Endothelial cell of umbilical vein (primary cell): Measurements from ENCODE around the gene ADAMTSL3. TPM values are rescaled to one million over a fixed set of nuclear protein-coding genes. Genes with fewer than 3 reads are reported as not detected.

Source experiments
- BruUV-seq: library from RNA; stranded (reverse); fragments of 400-500 nt; replicated peaks from 2 replicates; lab custom pipeline; 2021; lab: Mats Ljungman, UMichigan
- CTCF ChIA-PET: fragments of 300-600, 350-600 bp; sonication (Branson Sonifier 250); formaldehyde crosslinking; loops from one replicate; lab custom pipeline; 2021; ENCODE audit warnings: antibody characterized with exemption, inconsistent platforms; lab: Charles Lee
- POLR2A ChIA-PET: fragments of 300-600, 350-600 bp; sonication (Branson Sonifier 250); formaldehyde crosslinking; loops from one replicate; lab custom pipeline; 2021; ENCODE audit warnings: antibody characterized with exemption, inconsistent platforms; lab: Charles Lee
- DNase-seq: peaks from one replicate; pipeline ENCODE4 v3.0.0-alpha.2; 2011; ENCODE audit warnings: low read depth, low spot score
- FAIRE-seq: peaks from 2 replicates; lab custom pipeline; 2011; peaks lifted over from hg19 to GRCh38; lab: Jason Lieb, UNC
- H2AFZ ChIP-seq: 2 replicates; pipeline ENCODE4 v1.6.0; 2012; ENCODE audit warnings: low read depth, low read length, control low read depth, inconsistent platforms
- H3K27ac ChIP-seq: 2 replicates; pipeline ENCODE4 v1.5.1; 2011; ENCODE audit warnings: low read depth, mild to moderate bottlenecking, control low read depth, low read length, moderate library complexity; ENCODE audit not compliant: insufficient read depth
- H3K27me3 ChIP-seq, 2 experiments: 2 replicates each; pipeline versions ENCODE4 v1.6.0 to v1.6.1; 2011; ENCODE audit warnings: low read length in 2 of 2, mixed read lengths in 1 of 2; ENCODE audit not compliant: control insufficient read depth in 2 of 2, insufficient read depth in 2 of 2
- H3K36me3 ChIP-seq, 2 experiments: 2 replicates in 1 of 2; 3 replicates in 1 of 2; pipeline ENCODE4 v1.5.1; 2011; ENCODE audit warnings: low read length in 2 of 2, mild to moderate bottlenecking in 1 of 2, moderate library complexity in 1 of 2; ENCODE audit not compliant: control insufficient read depth in 2 of 2, insufficient read depth in 2 of 2; ENCODE audit errors: extremely low read depth in 1 of 2
- H3K4me1 ChIP-seq: 3 replicates; pipeline ENCODE4 v1.5.1; 2011; ENCODE audit warnings: mild to moderate bottlenecking, low read length; ENCODE audit not compliant: control insufficient read depth, insufficient read depth; ENCODE audit errors: extremely low read depth
- H3K4me2 ChIP-seq: 2 replicates; pipeline ENCODE4 v1.6.1; 2011; ENCODE audit warnings: low read length, control low read depth, mixed read lengths; ENCODE audit not compliant: insufficient read depth
- H3K4me3 ChIP-seq, 3 experiments: fragments of 200-600 bp in 1 of 3; sonication (generic), shearing (Covaris generic) in 1 of 3; replicated peaks in 1 of 3; 2 replicates each; pipeline ENCODE4 v1.5.1; 2011 to 2016; ENCODE audit warnings: control low read depth in 3 of 3, low read length in 3 of 3, mild to moderate bottlenecking in 2 of 3, inconsistent platforms in 1 of 3, low read depth in 1 of 3, moderate library complexity in 1 of 3; ENCODE audit not compliant: insufficient read depth in 1 of 3
- H3K79me2 ChIP-seq: 2 replicates; pipeline ENCODE4 v1.6.0; 2012; ENCODE audit warnings: low read length, inconsistent platforms; ENCODE audit not compliant: control insufficient read depth, insufficient read depth
- H3K9ac ChIP-seq: replicated peaks from 2 replicates; pipeline ENCODE3; 2011; ENCODE audit warnings: low read length, control low read depth; ENCODE audit not compliant: insufficient read depth; ENCODE audit errors: extremely low read depth
- H3K9me1 ChIP-seq: replicated peaks from 3 replicates; pipeline ENCODE4 v1.6.0; 2011; ENCODE audit warnings: mild to moderate bottlenecking, low read length; ENCODE audit not compliant: control insufficient read depth, insufficient read depth; ENCODE audit errors: extremely low read depth
- H3K9me3 ChIP-seq: replicated peaks from 2 replicates; pipeline ENCODE4 v1.5.1; 2012; ENCODE audit warnings: low read length, inconsistent platforms; ENCODE audit not compliant: control insufficient read depth, insufficient read depth
- H4K20me1 ChIP-seq: replicated peaks from 2 replicates; pipeline ENCODE3; 2011; ENCODE audit warnings: mild to moderate bottlenecking, low read length; ENCODE audit not compliant: control insufficient read depth, insufficient read depth; ENCODE audit errors: extremely low read depth
- EZH2 ChIP-seq: IDR thresholded peaks from 2 replicates; pipeline ENCODE4 v1.6.1; 2012; ENCODE audit warnings: borderline replicate concordance, low read depth, mild to moderate bottlenecking, moderate library complexity, low read length, inconsistent platforms; ENCODE audit not compliant: severe bottlenecking
- FOS ChIP-seq: IDR thresholded peaks from 2 replicates; pipeline ENCODE4 v1.6.1; 2011; ENCODE audit warnings: mild to moderate bottlenecking, low read length, moderate library complexity, borderline replicate concordance; ENCODE audit not compliant: insufficient read depth
- GATA2 ChIP-seq: IDR thresholded peaks from 2 replicates; pipeline ENCODE4 v1.7.0; 2011; ENCODE audit warnings: low read depth, mild to moderate bottlenecking, moderate library complexity, mixed read lengths, low read length; ENCODE audit not compliant: insufficient read length, insufficient read depth
- JUN ChIP-seq: IDR thresholded peaks from 2 replicates; pipeline ENCODE4 v1.6.1; 2011; ENCODE audit warnings: borderline replicate concordance, low read depth; ENCODE audit not compliant: insufficient read length, insufficient read depth
- MAX ChIP-seq: IDR thresholded peaks from 2 replicates; pipeline ENCODE4 v1.6.1; 2011; ENCODE audit not compliant: insufficient read depth, insufficient read length
- MYC ChIP-seq: IDR thresholded peaks from one replicate; pipeline ENCODE4 v1.6.1; 2011; ENCODE audit warnings: mild to moderate bottlenecking, low read depth, low read length
- POLR2A ChIP-seq: IDR thresholded peaks from 2 replicates; pipeline ENCODE4 v1.6.1; 2012; ENCODE audit warnings: low read depth, mild to moderate bottlenecking, control low read depth, low read length
- POLR2AphosphoS5 ChIP-seq: IDR thresholded peaks from 2 replicates; pipeline ENCODE4 v1.6.1; 2012; ENCODE audit warnings: low read depth, mild to moderate bottlenecking, control low read depth, low read length, moderate library complexity; ENCODE audit not compliant: insufficient read depth
- dilution Hi-C: fragments of 300-500 bp; cut with MboI; formaldehyde crosslinking; loops from one replicate; pipeline ENCODE4 v1.15.0; 2019; ENCODE audit warnings: low sequenced_read_pairs; ENCODE audit not compliant: extremely low pct_ligation_motif_present
- intact Hi-C: fragments of 100-400 bp; cut with micrococcal nuclease; formaldehyde crosslinking; loops from one replicate; pipeline ENCODE4 v1.10.0; 2022
- polyA plus RNA-seq, 4 experiments: library from polyadenylated mRNA; depleted of rRNA in 3 of 4; stranded (reverse) in 3 of 4; unstranded in 1 of 4; fragments of >200 nt; gene quantifications; 2 replicates each; pipeline versions ENCODE4 v1.2.1 to v1.2.3, GENCODE V29; 2011 to 2012; ENCODE audit warnings: missing spikeins in 1 of 4
- total RNA-seq: library from RNA; stranded (reverse); gene quantifications from 2 replicates; pipeline ENCODE4 v1.2.3, GENCODE V29; 2021
- TF ChIP-seq, protein P1 (sequence below), 2 donors: IDR thresholded peaks; 1 replicate in 1 of 2; 2 replicates in 1 of 2; pipeline ENCODE4 v1.5.1; 2011; ENCODE audit warnings: low read length in 2 of 2, mild to moderate bottlenecking in 2 of 2, moderate library complexity in 2 of 2, control low read depth in 1 of 2, inconsistent platforms in 1 of 2, low read depth in 1 of 2; ENCODE audit not compliant: insufficient read depth in 1 of 2; ENCODE audit errors: extremely low read depth in 1 of 2

ADAMTSL3 gene
- total and polyA plus RNA-seq, 2 donors (not counting 3 experiments of a cell fraction or from before 2014, with no cell fraction given): not detected

GRCh38 chr15:83983634-83984458 is 329.9 kb downstream of the ADAMTSL3 start:
- no peak for TF ChIP-seq EZH2
- TF ChIP-seq, protein P1, sequence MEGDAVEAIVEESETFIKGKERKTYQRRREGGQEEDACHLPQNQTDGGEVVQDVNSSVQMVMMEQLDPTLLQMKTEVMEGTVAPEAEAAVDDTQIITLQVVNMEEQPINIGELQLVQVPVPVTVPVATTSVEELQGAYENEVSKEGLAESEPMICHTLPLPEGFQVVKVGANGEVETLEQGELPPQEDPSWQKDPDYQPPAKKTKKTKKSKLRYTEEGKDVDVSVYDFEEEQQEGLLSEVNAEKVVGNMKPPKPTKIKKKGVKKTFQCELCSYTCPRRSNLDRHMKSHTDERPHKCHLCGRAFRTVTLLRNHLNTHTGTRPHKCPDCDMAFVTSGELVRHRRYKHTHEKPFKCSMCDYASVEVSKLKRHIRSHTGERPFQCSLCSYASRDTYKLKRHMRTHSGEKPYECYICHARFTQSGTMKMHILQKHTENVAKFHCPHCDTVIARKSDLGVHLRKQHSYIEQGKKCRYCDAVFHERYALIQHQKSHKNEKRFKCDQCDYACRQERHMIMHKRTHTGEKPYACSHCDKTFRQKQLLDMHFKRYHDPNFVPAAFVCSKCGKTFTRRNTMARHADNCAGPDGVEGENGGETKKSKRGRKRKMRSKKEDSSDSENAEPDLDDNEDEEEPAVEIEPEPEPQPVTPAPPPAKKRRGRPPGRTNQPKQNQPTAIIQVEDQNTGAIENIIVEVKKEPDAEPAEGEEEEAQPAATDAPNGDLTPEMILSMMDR (IDR thresholded peaks at IDR 0.05; ENCODE audit: extremely low read depth in 1 of 2, insufficient read depth in 1 of 2, low read depth in 1 of 2, low read length in 2 of 2): no peak
- no peak for TF ChIP-seq FOS
- no peak for TF ChIP-seq POLR2AphosphoS5
- no peak for TF ChIP-seq GATA2
- no peak for TF ChIP-seq POLR2A
- TF ChIP-seq MAX: no peak
- TF ChIP-seq MYC: no peak
- TF ChIP-seq JUN: no peak
- Histone ChIP-seq H3K36me3 (no peaks in the 10 kb centered on the region), H3K27me3 (no peaks in the 10 kb centered on the region), H3K9ac (no peak overlapping the region), H3K79me2 (no peaks in the 10 kb centered on the region), H3K9me1 (no peaks in the 10 kb centered on the region), H3K9me3 (no peaks in the 10 kb centered on the region), H3K4me2 (no peak overlapping the region), H3K4me1 (no peaks in the 10 kb centered on the region), H2AFZ (no peak overlapping the region), H3K27ac (no peak overlapping the region), H4K20me1 (no peaks in the 10 kb centered on the region), H3K4me3 (no peak overlapping the region)
- FAIRE-seq (no peak), DNase-seq (no peak)
- ChIA-PET POLR2A (no interaction called here), CTCF (no interaction called here)
- dilution Hi-C loops: no loop called here
- no TSS peak for BruUV-seq
- intact Hi-C loops: no loop called here
